Hepatocyte (in vitro differentiated cells): ENCODE data around the gene ZNF93. TPM values are rescaled to one million over a fixed set of nuclear protein-coding genes. Genes with fewer than 3 reads are reported as not detected.

Experiments
- DNase-seq: peaks from one replicate; pipeline ENCODE4 v3.0.0-alpha.2; 2016; ENCODE audit warnings: low spot score
- H2AFZ ChIP-seq: fragments of 200-600 bp; sonication (generic); 2 replicates; pipeline ENCODE4 v1.6.0; 2016; ENCODE audit warnings: antibody characterized with exemption, mild to moderate bottlenecking
- H3K27ac ChIP-seq: fragments of 200-600 bp; sonication (generic); 2 replicates; pipeline ENCODE4 v1.5.1; 2016; ENCODE audit warnings: mild to moderate bottlenecking
- H3K27me3 ChIP-seq: fragments of 200-600 bp; sonication (generic); 2 replicates; pipeline ENCODE4 v1.6.1; 2016
- H3K36me3 ChIP-seq: fragments of 200-600 bp; sonication (generic); replicated peaks from 2 replicates; pipeline ENCODE4 v1.5.1; 2016; ENCODE audit warnings: low read depth; ENCODE audit not compliant: insufficient read depth
- H3K4me1 ChIP-seq: fragments of 200-600 bp; sonication (generic); 2 replicates; pipeline ENCODE4 v1.5.1; 2016; ENCODE audit warnings: mild to moderate bottlenecking, moderate library complexity; ENCODE audit not compliant: insufficient read depth
- H3K4me2 ChIP-seq: fragments of 200-600 bp; sonication (generic); 2 replicates; pipeline ENCODE4 v1.6.0; 2016
- H3K4me3 ChIP-seq: fragments of 200-600 bp; sonication (generic); 2 replicates; pipeline ENCODE4 v1.5.1; 2016; ENCODE audit warnings: mild to moderate bottlenecking
- H3K79me2 ChIP-seq: fragments of 200-600 bp; sonication (generic); 2 replicates; pipeline ENCODE4 v1.6.0; 2017; ENCODE audit warnings: mild to moderate bottlenecking
- H3K9me2 ChIP-seq: fragments of 200-600 bp; sonication (generic); replicated peaks from 2 replicates; pipeline ENCODE4 v1.6.0; 2017; ENCODE audit warnings: mild to moderate bottlenecking; ENCODE audit not compliant: insufficient read depth
- H3K9me3 ChIP-seq: fragments of 200-600 bp; sonication (generic); 2 replicates; pipeline ENCODE4 v1.5.1; 2016; ENCODE audit warnings: low read depth, mild to moderate bottlenecking
- H4K20me1 ChIP-seq: fragments of 200-600 bp; sonication (generic); 2 replicates; pipeline ENCODE4 v1.6.0; 2016; ENCODE audit warnings: mild to moderate bottlenecking; ENCODE audit not compliant: insufficient read depth, poor library complexity, severe bottlenecking
- CTCF ChIP-seq: fragments of 200-600 bp; sonication (generic); IDR thresholded peaks from 2 replicates; pipeline ENCODE4 v1.5.1; 2016; ENCODE audit warnings: antibody characterized with exemption, mild to moderate bottlenecking; ENCODE audit not compliant: poor library complexity
- EZH2 ChIP-seq: fragments of 200-600 bp; sonication (generic); IDR thresholded peaks from 2 replicates; pipeline ENCODE4 v1.6.1; 2016; ENCODE audit warnings: antibody characterized with exemption, mild to moderate bottlenecking, borderline replicate concordance
- EZH2phosphoT487 ChIP-seq: fragments of 200-600 bp; sonication (generic); IDR thresholded peaks from one replicate; pipeline ENCODE4 v1.6.1; 2018; ENCODE audit warnings: antibody characterized with exemption, mild to moderate bottlenecking, low read depth, moderate library complexity; ENCODE audit not compliant: unreplicated experiment, severe bottlenecking
- WGBS: methylation state at CpG from one replicate; pipeline ENCODE4 v1.1.6; 2016; ENCODE audit warnings: low lambda C conversion rate; ENCODE audit errors: missing lambda C conversion rate; 5-methylcytosine and 5-hydroxymethylcytosine counted together
- polyA plus RNA-seq: library from polyadenylated mRNA; unstranded; fragments of >200 nt; fragmentation: Nextera tagmentation; extraction: Ambion mirVana; gene quantifications from 2 replicates; pipeline ENCODE4 v1.2.1, GENCODE V29; 2016
- total RNA-seq: library from RNA; depleted of rRNA; stranded (reverse); fragments of >200 nt; gene quantifications from 2 replicates; pipeline ENCODE4 v1.2.3, GENCODE V29; 2014

Gene ZNF93
- total and polyA plus RNA-seq, 2 experiments from 2014 or later, result 9.1 to 11.8 TPM

DNA sequence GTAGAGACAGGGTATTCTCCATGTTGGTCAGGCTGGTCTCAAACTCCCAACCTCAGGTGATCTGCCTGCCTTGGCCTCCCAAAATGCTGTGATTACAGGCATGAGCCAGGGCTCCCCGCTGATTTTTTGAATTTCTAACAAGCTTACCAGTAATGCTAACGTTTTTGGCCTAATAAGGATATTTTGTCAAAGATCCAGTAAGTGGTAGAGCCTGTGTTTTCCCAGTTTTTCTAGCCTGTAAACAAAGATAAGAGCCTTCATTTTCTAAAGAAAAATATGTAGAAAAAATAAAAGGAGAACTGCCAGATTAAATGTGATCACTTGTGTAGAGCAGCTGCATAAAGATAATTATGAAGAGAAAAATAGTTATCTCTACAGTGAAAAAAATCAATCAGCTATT is 37.7 kb downstream of the ZNF93 start:
- 30% methylated on average over 2 of the region's 2 CpGs for WGBS
- Histone ChIP-seq H2AFZ (no peak overlapping the region), H3K9me3 (peaks cover 26% of the 10 kb centered on the region), H3K4me3 (no peak overlapping the region), H4K20me1 (no peaks in the 10 kb centered on the region), H3K27me3 (no peaks in the 10 kb centered on the region), H3K9me2 (no peaks in the 10 kb centered on the region), H3K4me1 (no peaks in the 10 kb centered on the region), H3K4me2 (no peak overlapping the region), H3K36me3 (peaks cover 14% of the 10 kb centered on the region), H3K79me2 (no peaks in the 10 kb centered on the region), H3K27ac (no peak overlapping the region)
- TF ChIP-seq EZH2phosphoT487 (no peak), EZH2 (no peak), CTCF (no peak)
- no peak for DNase-seq

- Histone ChIP-seq H3K4me3 (no peak overlapping the region), H3K4me1 (no peaks in the 10 kb centered on the region), H3K27me3 (no peaks in the 10 kb centered on the region), H3K9me2 (no peaks in the 10 kb centered on the region), H3K27ac (no peak overlapping the region), H3K9me3 (no peaks in the 10 kb centered on the region), H3K4me2 (no peak overlapping the region), H3K36me3 (no peaks in the 10 kb centered on the region), H4K20me1 (no peaks in the 10 kb centered on the region), H3K79me2 (no peaks in the 10 kb centered on the region), H2AFZ (no peak overlapping the region)
- no peak for TF ChIP-seq EZH2
- no peak for TF ChIP-seq CTCF
- no peak for TF ChIP-seq EZH2phosphoT487
- DNase-seq, result no peak
- 69% methylated on average over 8 of the region's 8 CpGs for WGBS
Observed at GRCh38 chr19:19943848-19944582, 43.3 kb downstream of the ZNF93 start.

GRCh38 chr19:19944583-19944880 is 43.8 kb downstream of the ZNF93 start:
- 97% methylated on average over 3 of the region's 3 CpGs for WGBS
- H3K9me2 ChIP-seq, result no peaks in the 10 kb centered on the region
- no peak overlapping the region for H3K27ac ChIP-seq
- TF ChIP-seq EZH2phosphoT487 (no peak), EZH2 (no peak), CTCF (no peak)
- H4K20me1 ChIP-seq, result no peaks in the 10 kb centered on the region
- H3K36me3 ChIP-seq, result no peaks in the 10 kb centered on the region
- no peaks in the 10 kb centered on the region for H3K27me3 ChIP-seq
- no peaks in the 10 kb centered on the region for H3K79me2 ChIP-seq
- no peaks in the 10 kb centered on the region for H3K9me3 ChIP-seq
- no peaks in the 10 kb centered on the region for H3K4me1 ChIP-seq
- no peak overlapping the region for H3K4me2 ChIP-seq
- no peak overlapping the region for H2AFZ ChIP-seq
- no peak for DNase-seq
- H3K4me3 ChIP-seq, result no peak overlapping the region
